DOHH2 (cell line): ENCODE results near the gene SLC66A2.

ENCODE experiments used
- CTCF ChIP-seq: fragments of 200-600 bp; sonication (generic); IDR thresholded peaks from one replicate; pipeline ENCODE4 v1.5.1; 2014; ENCODE audit warnings: antibody characterized with exemption, mild to moderate bottlenecking, low read depth, low read length; ENCODE audit not compliant: poor library complexity, severe bottlenecking
- EZH2phosphoT487 ChIP-seq: fragments of 200-600 bp; sonication (generic); IDR thresholded peaks from 2 replicates; pipeline ENCODE4 v1.6.1; 2017; ENCODE audit warnings: borderline replicate concordance, mild to moderate bottlenecking, antibody characterized with exemption, low read length, moderate library complexity, mixed read lengths

GRCh38 chr18:79877163-79878091 is 74.0 kb downstream of the SLC66A2 start:
- TF ChIP-seq CTCF (no peak), EZH2phosphoT487 (no peak)
